ENCODE data around the gene CSF1R. TPM values are rescaled to one million over a fixed set of nuclear protein-coding genes. Genes with fewer than 3 reads are reported as not detected.

The CSF1R gene
- total RNA-seq, 4 donors from 2014 or later, result 24.9 to 51.7 (median 31.5) TPM

DNA sequence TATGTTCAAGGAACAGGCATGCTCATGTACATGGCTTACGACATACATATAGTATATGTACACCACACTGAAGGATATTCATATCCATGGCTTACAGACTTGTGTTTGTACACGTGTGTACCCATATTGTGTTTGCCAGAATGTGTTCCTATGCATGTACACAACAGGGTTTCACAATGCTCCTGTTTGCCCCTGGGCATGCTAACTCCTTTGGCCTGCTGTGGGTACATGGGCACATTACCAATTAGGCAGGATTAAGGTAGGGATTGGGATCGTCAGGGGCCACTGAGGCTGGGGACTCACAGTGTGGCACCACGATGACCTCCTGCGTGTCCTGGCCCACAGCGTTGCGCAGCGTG lies 43.1 kb upstream of the CSF1R start:
- Histone ChIP-seq H3K4me3 (no peak overlapping the region), H3K4me1 (peaks cover 24 to 57% (median 42%) of the 10 kb centered on the region in 4 donors), H3K27me3 (no peaks in the 10 kb centered on the region), H3K27ac (replicated peaks in 1 of 4) (peak overlapping the region in 2 of 4 donors; percentile 16 to 25), H3K36me3 (peaks cover 21 to 85% (median 67%) of the 10 kb centered on the region in 4 donors), H3K9me3 (no peaks in the 10 kb centered on the region)
- intact Hi-C loops (cut with DNase I), result no loop called here
- TF ChIP-seq POLR2AphosphoS5 (IDR thresholded peaks at IDR 0.05) (no peak), POLR2A (IDR thresholded peaks at IDR 0.05; ENCODE audit: low read depth) (no peak), EP300 (IDR thresholded peaks at IDR 0.05) (no peak)
- TF ChIP-seq, protein P1, sequence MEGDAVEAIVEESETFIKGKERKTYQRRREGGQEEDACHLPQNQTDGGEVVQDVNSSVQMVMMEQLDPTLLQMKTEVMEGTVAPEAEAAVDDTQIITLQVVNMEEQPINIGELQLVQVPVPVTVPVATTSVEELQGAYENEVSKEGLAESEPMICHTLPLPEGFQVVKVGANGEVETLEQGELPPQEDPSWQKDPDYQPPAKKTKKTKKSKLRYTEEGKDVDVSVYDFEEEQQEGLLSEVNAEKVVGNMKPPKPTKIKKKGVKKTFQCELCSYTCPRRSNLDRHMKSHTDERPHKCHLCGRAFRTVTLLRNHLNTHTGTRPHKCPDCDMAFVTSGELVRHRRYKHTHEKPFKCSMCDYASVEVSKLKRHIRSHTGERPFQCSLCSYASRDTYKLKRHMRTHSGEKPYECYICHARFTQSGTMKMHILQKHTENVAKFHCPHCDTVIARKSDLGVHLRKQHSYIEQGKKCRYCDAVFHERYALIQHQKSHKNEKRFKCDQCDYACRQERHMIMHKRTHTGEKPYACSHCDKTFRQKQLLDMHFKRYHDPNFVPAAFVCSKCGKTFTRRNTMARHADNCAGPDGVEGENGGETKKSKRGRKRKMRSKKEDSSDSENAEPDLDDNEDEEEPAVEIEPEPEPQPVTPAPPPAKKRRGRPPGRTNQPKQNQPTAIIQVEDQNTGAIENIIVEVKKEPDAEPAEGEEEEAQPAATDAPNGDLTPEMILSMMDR (IDR thresholded peaks at IDR 0.05), result no peak
- DNase-seq (ENCODE audit: extremely low spot score), result no peak
- WGBS, result 55% methylated on average over 8 of the region's 8 CpGs

DNA sequence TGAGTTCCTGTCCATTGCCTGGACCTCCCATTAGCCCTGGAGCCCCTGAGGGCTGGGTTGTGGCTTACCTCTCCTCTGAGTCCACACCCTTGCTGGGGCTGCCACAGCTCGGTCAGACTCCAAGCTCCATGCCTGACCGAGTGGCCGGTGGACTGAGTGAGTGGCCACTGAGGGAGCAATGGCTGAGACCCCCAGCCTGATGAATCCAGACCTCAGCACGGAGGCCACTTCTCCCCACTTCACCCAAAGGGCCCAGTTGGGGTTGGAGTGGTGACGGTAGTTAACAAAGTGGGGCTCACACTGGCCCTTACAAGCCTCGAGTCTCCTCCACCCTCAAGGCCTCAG lies 40.5 kb upstream of the CSF1R start:
- Histone ChIP-seq H3K4me1 (peaks cover 11 to 32% (median 24%) of the 10 kb centered on the region in 4 donors), H3K9me3 (no peaks in the 10 kb centered on the region), H3K27ac (replicated peaks in 1 of 4) (no peak overlapping the region), H3K4me3 (no peak overlapping the region), H3K36me3 (peaks cover 33 to 88% (median 72%) of the 10 kb centered on the region in 4 donors), H3K27me3 (no peaks in the 10 kb centered on the region)
- WGBS, result 92% methylated on average over 6 of the region's 6 CpGs
- TF ChIP-seq EP300 (IDR thresholded peaks at IDR 0.05) (no peak), POLR2A (IDR thresholded peaks at IDR 0.05; ENCODE audit: low read depth) (no peak), POLR2AphosphoS5 (IDR thresholded peaks at IDR 0.05) (no peak)
- TF ChIP-seq, protein P1 (IDR thresholded peaks at IDR 0.05), result no peak
- DNase-seq (ENCODE audit: extremely low spot score), result no peak
- intact Hi-C loops (cut with DNase I), result no loop called here

DNA sequence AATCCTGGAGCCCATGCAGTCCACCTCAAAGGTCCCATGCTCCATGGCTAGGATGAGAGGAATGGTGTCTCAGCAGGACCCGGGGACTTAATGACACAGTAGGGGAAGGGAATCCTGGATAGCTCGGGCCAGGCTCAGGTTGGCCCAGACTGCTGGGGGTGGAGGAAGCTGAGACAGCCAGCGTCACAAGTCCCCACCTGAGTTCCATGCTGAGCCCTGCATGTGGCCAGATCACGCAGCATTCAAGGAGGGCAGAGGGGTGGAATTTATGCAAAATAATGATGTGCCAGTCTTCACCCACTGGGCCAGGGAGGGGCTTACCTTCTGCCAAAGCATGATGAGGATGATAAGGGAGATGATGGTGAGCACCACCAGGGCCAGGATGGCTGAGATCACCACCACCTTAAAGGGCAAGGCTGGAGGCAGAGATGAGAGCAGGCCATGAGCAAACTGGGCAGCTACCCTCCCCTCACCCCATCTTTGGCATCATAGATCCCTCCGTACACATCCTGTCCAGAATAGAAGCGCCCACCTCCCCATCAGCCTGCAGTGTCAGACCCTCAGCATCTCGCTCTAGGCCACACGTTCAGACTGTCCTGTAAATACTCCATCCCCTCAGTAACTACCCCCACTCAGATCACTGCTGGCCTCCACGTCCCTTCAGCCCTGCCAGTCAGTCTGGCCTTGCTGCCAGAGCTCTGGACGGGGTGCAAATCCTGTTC lies 40.0 kb upstream of the CSF1R start:
- DNase-seq (ENCODE audit: extremely low spot score), result no peak
- Histone ChIP-seq H3K27ac (replicated peaks in 1 of 4) (no peak overlapping the region), H3K27me3 (no peaks in the 10 kb centered on the region), H3K9me3 (no peaks in the 10 kb centered on the region), H3K36me3 (peaks cover 37 to 90% (median 74%) of the 10 kb centered on the region in 4 donors), H3K4me3 (no peak overlapping the region), H3K4me1 (peaks cover 11 to 26% (median 19%) of the 10 kb centered on the region in 4 donors)
- intact Hi-C loops (cut with DNase I), result no loop called here
- WGBS, result 88% methylated on average over 9 of the region's 10 CpGs
- TF ChIP-seq EP300 (IDR thresholded peaks at IDR 0.05) (no peak), POLR2AphosphoS5 (IDR thresholded peaks at IDR 0.05) (no peak), POLR2A (IDR thresholded peaks at IDR 0.05; ENCODE audit: low read depth) (no peak)
- TF ChIP-seq, protein P1 (IDR thresholded peaks at IDR 0.05), result no peak

- intact Hi-C loops (cut with DNase I), result no loop called here
- Histone ChIP-seq H3K4me3 (no peak overlapping the region), H3K27me3 (no peaks in the 10 kb centered on the region), H3K27ac (replicated peaks in 1 of 4) (no peak overlapping the region), H3K4me1 (peaks cover 10 to 16% (median 10%) of the 10 kb centered on the region in 4 donors), H3K36me3 (peaks cover 45 to 94% (median 83%) of the 10 kb centered on the region in 4 donors), H3K9me3 (no peaks in the 10 kb centered on the region)
- DNase-seq (ENCODE audit: extremely low spot score), result no peak
- 95% methylated on average over 10 of the region's 10 CpGs for WGBS
- TF ChIP-seq POLR2AphosphoS5 (IDR thresholded peaks at IDR 0.05) (no peak), POLR2A (IDR thresholded peaks at IDR 0.05; ENCODE audit: low read depth) (no peak), EP300 (IDR thresholded peaks at IDR 0.05) (no peak)
- TF ChIP-seq, protein P1 (IDR thresholded peaks at IDR 0.05), result no peak
Measured at GRCh38 chr5:150125334-150125733, 39.0 kb upstream of the CSF1R start.

Data from esophagus muscularis mucosa (tissue), 4 donors.